ENCODE data around the gene CEP350.

CEP350 gene

GRCh38 chr1:180070286-180070685, 115.7 kb downstream of the CEP350 start:
- no peak for DNase-seq

GRCh38 chr1:180071759-180072158, 117.1 kb downstream of the CEP350 start:
- no peak for DNase-seq

DNA sequence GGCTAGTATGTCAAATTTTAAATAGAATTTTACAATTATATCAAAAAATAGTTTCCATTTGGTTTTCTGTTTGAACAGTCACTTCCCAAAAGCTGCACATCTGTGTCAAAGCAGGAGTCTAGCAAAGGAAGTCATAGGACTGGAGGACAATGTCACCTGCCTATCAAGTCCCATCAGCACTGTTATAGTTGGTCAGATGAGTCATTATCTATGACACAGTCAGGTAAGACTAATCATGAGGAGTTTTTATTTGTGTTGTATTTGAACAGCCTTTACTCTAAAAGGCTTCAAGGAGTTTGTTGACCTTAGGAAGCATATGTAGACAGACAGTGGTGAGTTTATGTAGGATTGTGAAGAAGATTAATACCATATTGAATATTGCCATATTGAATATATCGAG, 125.8 kb downstream of the CEP350 start:
- no peak for DNase-seq

DNA sequence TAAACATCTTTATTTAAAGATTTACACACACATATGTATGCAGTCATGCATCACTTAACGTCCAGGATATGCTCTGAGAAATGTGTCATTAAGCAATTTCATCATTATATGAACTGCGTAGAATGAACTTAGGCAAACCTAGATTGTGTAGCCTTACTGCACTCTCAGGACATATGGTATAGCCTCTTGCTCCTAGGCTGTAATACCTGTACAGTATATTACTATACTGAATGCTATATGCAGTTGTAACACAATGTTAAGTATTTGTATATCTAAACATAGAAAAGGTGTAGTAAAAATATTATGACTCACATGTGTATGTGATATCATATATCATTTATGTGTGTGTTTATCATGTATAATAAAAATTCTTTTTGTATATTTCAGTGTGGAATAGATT, 126.9 kb downstream of the CEP350 start:
- no peak for DNase-seq

DNA sequence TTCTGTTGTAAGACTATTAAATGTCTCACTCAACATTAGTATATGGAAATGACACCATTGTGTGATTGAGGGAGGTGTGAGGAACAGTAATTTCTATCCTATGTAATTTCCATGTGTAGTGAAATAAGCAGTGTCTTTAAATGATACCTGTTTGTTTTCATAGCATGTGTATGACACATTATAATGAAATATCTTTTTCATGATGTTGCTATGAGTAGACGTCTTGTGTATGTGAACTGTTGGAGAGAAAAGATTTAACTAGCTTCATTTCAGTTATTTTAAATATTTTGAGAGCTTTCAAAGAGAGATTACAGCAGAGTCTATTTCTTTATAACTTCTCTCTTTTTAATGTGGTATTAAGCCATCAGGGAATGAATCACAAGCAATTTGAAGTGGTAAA, 128.6 kb downstream of the CEP350 start:
- DNase-seq, result no peak

GRCh38 chr1:180084867-180085266, 130.3 kb downstream of the CEP350 start:
- DNase-seq, result no peak

DNA sequence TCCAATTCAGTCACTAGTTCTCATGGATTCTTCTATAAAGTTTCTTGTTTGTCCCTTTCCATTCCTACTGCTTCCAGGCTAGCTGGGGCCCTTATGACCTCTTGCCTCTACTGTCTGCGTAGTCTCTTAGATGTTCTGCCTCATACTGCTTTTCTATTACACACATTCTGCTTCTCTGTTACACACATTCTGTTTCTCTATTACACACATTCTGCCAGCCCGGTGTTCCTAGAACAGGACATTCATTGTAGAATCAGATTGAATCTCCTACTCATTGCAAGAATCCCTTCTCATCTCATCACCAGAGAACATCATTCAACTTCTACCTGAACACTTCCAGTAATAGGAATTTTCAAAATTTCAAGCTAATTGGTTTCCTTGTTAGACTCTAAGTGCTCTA, 130.7 kb downstream of the CEP350 start:
- no peak for DNase-seq

DNA sequence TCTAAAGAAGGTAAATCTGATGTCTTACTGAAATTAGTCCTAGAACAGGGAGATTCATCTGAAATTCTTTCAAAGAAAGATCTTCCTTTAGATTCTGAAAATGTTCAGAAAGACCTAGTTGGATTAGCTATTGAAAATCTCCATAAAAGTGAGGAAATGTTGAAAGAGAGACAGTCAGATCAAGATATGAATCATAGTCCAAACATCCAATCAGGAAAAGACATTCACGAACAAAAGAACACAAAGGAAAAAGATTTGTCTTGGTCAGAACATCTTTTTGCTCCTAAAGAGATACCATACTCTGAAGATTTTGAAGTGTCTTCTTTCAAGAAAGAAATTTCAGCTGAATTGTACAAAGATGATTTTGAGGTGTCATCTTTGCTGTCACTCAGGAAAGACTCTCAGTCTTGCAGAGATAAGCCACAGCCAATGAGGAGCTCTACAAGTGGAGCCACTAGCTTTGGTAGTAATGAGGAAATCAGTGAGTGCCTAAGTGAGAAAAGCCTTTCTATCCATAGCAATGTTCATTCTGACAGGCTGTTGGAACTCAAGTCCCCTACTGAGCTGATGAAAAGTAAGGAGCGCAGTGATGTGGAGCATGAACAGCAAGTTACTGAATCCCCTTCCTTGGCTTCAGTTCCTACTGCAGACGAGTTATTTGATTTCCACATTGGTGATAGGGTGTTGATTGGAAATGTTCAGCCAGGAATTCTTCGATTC, 138.5 kb downstream of the CEP350 start:
- DNase-seq, result no peak

- DNase-seq, result no peak
Observed at GRCh38 chr1:180094705-180095295, 140.2 kb downstream of the CEP350 start.

- no peak for DNase-seq
Observed at GRCh38 chr1:180096584-180097325, 142.1 kb downstream of the CEP350 start.

GRCh38 chr1:180097326-180097605, 142.7 kb downstream of the CEP350 start:
- DNase-seq, result no peak

- no peak for DNase-seq
Observed at GRCh38 chr1:180101411-180101810, 146.8 kb downstream of the CEP350 start.

GRCh38 chr1:180103819-180104218, 149.2 kb downstream of the CEP350 start:
- DNase-seq, result no peak

- DNase-seq, result no peak
Observed at GRCh38 chr1:180112091-180112490, 157.5 kb downstream of the CEP350 start.

- DNase-seq, result no peak
Observed at GRCh38 chr1:180112984-180113647, 158.5 kb downstream of the CEP350 start.

GRCh38 chr1:180114396-180114945, 159.9 kb downstream of the CEP350 start:
- DNase-seq, result no peak

DNA sequence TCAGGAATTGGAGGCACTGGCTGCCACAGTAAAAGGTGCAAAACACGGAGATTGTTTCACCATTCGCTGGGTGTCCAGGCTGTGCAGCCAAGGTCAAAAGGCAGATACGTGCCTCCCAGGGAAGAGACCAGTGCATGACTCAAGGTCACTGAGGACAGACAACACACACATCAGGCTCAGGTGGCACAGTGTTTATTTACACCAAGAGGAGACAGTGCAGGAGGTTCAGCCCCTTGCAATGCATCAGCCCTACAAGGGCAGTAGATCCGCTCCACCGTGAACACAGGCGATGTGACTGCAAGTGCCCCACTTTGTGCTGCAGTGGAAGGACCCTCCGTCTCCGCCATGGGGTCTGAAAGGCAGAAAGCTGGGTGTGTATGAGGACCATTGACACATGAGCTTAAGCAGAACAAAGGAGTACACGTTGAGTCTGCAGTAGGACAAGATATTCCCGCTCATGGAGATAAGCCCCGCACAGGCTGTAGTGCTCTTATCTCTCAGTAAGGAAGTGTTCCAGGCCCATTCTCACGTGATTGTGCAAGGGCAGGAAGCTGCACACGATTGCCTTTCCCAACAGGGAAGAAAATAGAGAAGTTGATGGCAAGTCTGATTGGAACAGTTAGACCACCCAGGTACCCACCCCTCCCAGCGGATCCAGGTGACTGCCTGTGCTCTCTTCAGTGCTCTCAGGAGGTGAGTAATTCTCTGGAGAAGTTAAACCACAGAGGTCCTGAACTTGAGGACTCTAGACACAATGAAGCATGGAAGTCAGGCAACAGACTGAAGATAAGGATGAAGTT, 162.6 kb downstream of the CEP350 start:
- DNase-seq, result no peak

- no peak for DNase-seq
Observed at GRCh38 chr1:180117764-180118116, 163.1 kb downstream of the CEP350 start.

- no peak for DNase-seq
Observed at GRCh38 chr1:180119837-180120236, 165.2 kb downstream of the CEP350 start.

GRCh38 chr1:180123463-180123936, 168.9 kb downstream of the CEP350 start:
- no peak for DNase-seq

GRCh38 chr1:180130651-180131050, 176.0 kb downstream of the CEP350 start:
- no peak for DNase-seq

DNA sequence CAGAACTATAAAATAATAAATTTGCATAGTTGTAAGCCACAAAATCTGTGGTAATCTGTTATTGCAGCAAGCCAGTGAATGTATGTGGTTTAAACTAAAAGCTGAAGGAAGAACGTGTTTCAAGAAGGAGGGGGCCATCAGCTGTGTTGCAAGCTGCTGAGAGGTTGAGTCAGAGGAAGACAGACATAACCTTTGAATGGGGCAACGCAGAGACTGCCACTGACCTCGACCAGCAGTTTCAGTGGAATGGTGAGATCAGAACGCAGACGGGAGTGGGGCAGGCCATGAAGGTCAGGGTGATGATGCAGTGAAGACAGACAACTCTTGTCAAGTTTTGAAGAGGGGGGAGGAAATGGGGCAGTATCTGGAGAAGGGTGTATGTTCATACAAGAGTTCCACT, 176.9 kb downstream of the CEP350 start:
- no peak for DNase-seq

DNA sequence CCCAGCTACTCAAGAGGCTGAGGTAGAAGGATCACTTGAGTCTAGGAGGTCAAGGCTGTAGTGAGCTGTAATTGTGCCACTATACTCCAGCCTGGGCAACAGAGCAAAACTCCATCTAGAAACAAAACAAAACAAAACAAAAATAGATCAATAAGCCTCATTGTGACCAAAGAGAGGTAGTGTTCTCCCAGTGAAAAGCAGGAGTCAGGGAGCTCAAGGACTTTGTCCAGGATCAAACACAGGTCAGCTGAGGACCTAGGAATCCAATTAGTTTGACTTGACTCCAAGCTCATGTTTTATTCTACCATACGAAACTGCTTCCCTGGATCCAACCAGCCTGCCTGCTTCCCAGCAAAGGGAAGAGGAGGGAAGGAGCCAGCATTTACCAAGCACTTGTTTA, 178.6 kb downstream of the CEP350 start:
- DNase-seq, result no peak
